ENCODE measurements around the gene PROP1.
"Not testable (repeated sequence)": the region's sequence is repeated elsewhere in the genome, so short reads cannot be mapped to it uniquely, and the experiment has no call there.

PROP1 gene

GRCh38 chr5:177957241-177957640 is 38.8 kb downstream of the PROP1 start:
- TF ChIP-seq CTCF (IDR thresholded peaks at IDR 0.05; ENCODE audit: low read depth, low read length), result no peak
- no peak overlapping the region for H3K4me3 ChIP-seq (ENCODE audit: low read depth, low read length)
- in situ Hi-C loops (cut with HindIII; ENCODE audit: low sequenced_read_pairs), result no loop called here
- DNase-seq (ENCODE audit: low read depth, low spot score), result no peak

GRCh38 chr5:177953101-177953500 is 42.9 kb downstream of the PROP1 start:
- H3K4me3 ChIP-seq (ENCODE audit: low read depth, low read length); in situ Hi-C loops (cut with HindIII; ENCODE audit: low sequenced_read_pairs); DNase-seq (ENCODE audit: low read depth, low spot score): not testable (repeated sequence)

GRCh38 chr5:177949656-177950055 is 46.4 kb downstream of the PROP1 start:
- DNase-seq (ENCODE audit: low read depth, low spot score); in situ Hi-C loops (cut with HindIII; ENCODE audit: low sequenced_read_pairs); H3K4me3 ChIP-seq (ENCODE audit: low read depth, low read length): not testable (repeated sequence)

- DNase-seq (ENCODE audit: low read depth, low spot score); in situ Hi-C loops (cut with HindIII; ENCODE audit: low sequenced_read_pairs); H3K4me3 ChIP-seq (ENCODE audit: low read depth, low read length): not testable (repeated sequence)
These were observed 47.0 kb downstream of the PROP1 start for GRCh38 chr5:177949065-177949464.

GRCh38 chr5:177947912-177948311 is 48.1 kb downstream of the PROP1 start:
- H3K4me3 ChIP-seq (ENCODE audit: low read depth, low read length); in situ Hi-C loops (cut with HindIII; ENCODE audit: low sequenced_read_pairs); DNase-seq (ENCODE audit: low read depth, low spot score): not testable (repeated sequence)

GRCh38 chr5:177945601-177946283 is 50.3 kb downstream of the PROP1 start:
- H3K4me3 ChIP-seq (ENCODE audit: low read depth, low read length); in situ Hi-C loops (cut with HindIII; ENCODE audit: low sequenced_read_pairs); DNase-seq (ENCODE audit: low read depth, low spot score): not testable (repeated sequence)

GRCh38 chr5:177945145-177945544 is 50.9 kb downstream of the PROP1 start:
- H3K4me3 ChIP-seq (ENCODE audit: low read depth, low read length); in situ Hi-C loops (cut with HindIII; ENCODE audit: low sequenced_read_pairs); DNase-seq (ENCODE audit: low read depth, low spot score): not testable (repeated sequence)

GRCh38 chr5:177943805-177944736 is 52.0 kb downstream of the PROP1 start:
- H3K4me3 ChIP-seq (ENCODE audit: low read depth, low read length), result peak overlapping the region; percentile 36
- peak; percentile 23 for DNase-seq (ENCODE audit: low read depth, low spot score)
- in situ Hi-C loops (cut with HindIII; ENCODE audit: low sequenced_read_pairs), result not testable (repeated sequence)

- in situ Hi-C loops (cut with HindIII; ENCODE audit: low sequenced_read_pairs); H3K4me3 ChIP-seq (ENCODE audit: low read depth, low read length); DNase-seq (ENCODE audit: low read depth, low spot score): not testable (repeated sequence)
These were observed 53.1 kb downstream of the PROP1 start for GRCh38 chr5:177942896-177943295.
